Endothelial cell of umbilical vein (primary cell): ENCODE data around the gene PNLIPRP1. TPM values are rescaled to one million over a fixed set of nuclear protein-coding genes. Genes with fewer than 3 reads are reported as not detected.

ENCODE experiments used
- BruUV-seq: library from RNA; stranded (reverse); fragments of 400-500 nt; replicated peaks from 2 replicates; lab custom pipeline; 2021; lab: Mats Ljungman, UMichigan
- CTCF ChIA-PET: fragments of 300-600, 350-600 bp; sonication (Branson Sonifier 250); formaldehyde crosslinking; loops from one replicate; lab custom pipeline; 2021; ENCODE audit warnings: antibody characterized with exemption, inconsistent platforms; lab: Charles Lee
- POLR2A ChIA-PET: fragments of 300-600, 350-600 bp; sonication (Branson Sonifier 250); formaldehyde crosslinking; loops from one replicate; lab custom pipeline; 2021; ENCODE audit warnings: antibody characterized with exemption, inconsistent platforms; lab: Charles Lee
- DNase-seq: peaks from one replicate; pipeline ENCODE4 v3.0.0-alpha.2; 2011; ENCODE audit warnings: low read depth, low spot score
- FAIRE-seq: peaks from 2 replicates; lab custom pipeline; 2011; peaks lifted over from hg19 to GRCh38; lab: Jason Lieb, UNC
- H2AFZ ChIP-seq: 2 replicates; pipeline ENCODE4 v1.6.0; 2012; ENCODE audit warnings: low read depth, low read length, control low read depth, inconsistent platforms
- H3K27ac ChIP-seq: 2 replicates; pipeline ENCODE4 v1.5.1; 2011; ENCODE audit warnings: low read depth, mild to moderate bottlenecking, control low read depth, low read length, moderate library complexity; ENCODE audit not compliant: insufficient read depth
- H3K27me3 ChIP-seq, 2 experiments: 2 replicates each; pipeline versions ENCODE4 v1.6.0 to v1.6.1; 2011; ENCODE audit warnings: low read length in 2 of 2, mixed read lengths in 1 of 2; ENCODE audit not compliant: control insufficient read depth in 2 of 2, insufficient read depth in 2 of 2
- H3K36me3 ChIP-seq, 2 experiments: 2 replicates in 1 of 2; 3 replicates in 1 of 2; pipeline ENCODE4 v1.5.1; 2011; ENCODE audit warnings: low read length in 2 of 2, mild to moderate bottlenecking in 1 of 2, moderate library complexity in 1 of 2; ENCODE audit not compliant: control insufficient read depth in 2 of 2, insufficient read depth in 2 of 2; ENCODE audit errors: extremely low read depth in 1 of 2
- H3K4me1 ChIP-seq: 3 replicates; pipeline ENCODE4 v1.5.1; 2011; ENCODE audit warnings: mild to moderate bottlenecking, low read length; ENCODE audit not compliant: control insufficient read depth, insufficient read depth; ENCODE audit errors: extremely low read depth
- H3K4me2 ChIP-seq: 2 replicates; pipeline ENCODE4 v1.6.1; 2011; ENCODE audit warnings: low read length, control low read depth, mixed read lengths; ENCODE audit not compliant: insufficient read depth
- H3K4me3 ChIP-seq, 3 experiments: fragments of 200-600 bp in 1 of 3; sonication (generic), shearing (Covaris generic) in 1 of 3; replicated peaks in 1 of 3; 2 replicates each; pipeline ENCODE4 v1.5.1; 2011 to 2016; ENCODE audit warnings: control low read depth in 3 of 3, low read length in 3 of 3, mild to moderate bottlenecking in 2 of 3, inconsistent platforms in 1 of 3, low read depth in 1 of 3, moderate library complexity in 1 of 3; ENCODE audit not compliant: insufficient read depth in 1 of 3
- H3K79me2 ChIP-seq: 2 replicates; pipeline ENCODE4 v1.6.0; 2012; ENCODE audit warnings: low read length, inconsistent platforms; ENCODE audit not compliant: control insufficient read depth, insufficient read depth
- H3K9ac ChIP-seq: replicated peaks from 2 replicates; pipeline ENCODE3; 2011; ENCODE audit warnings: low read length, control low read depth; ENCODE audit not compliant: insufficient read depth; ENCODE audit errors: extremely low read depth
- H3K9me1 ChIP-seq: replicated peaks from 3 replicates; pipeline ENCODE4 v1.6.0; 2011; ENCODE audit warnings: mild to moderate bottlenecking, low read length; ENCODE audit not compliant: control insufficient read depth, insufficient read depth; ENCODE audit errors: extremely low read depth
- H3K9me3 ChIP-seq: replicated peaks from 2 replicates; pipeline ENCODE4 v1.5.1; 2012; ENCODE audit warnings: low read length, inconsistent platforms; ENCODE audit not compliant: control insufficient read depth, insufficient read depth
- H4K20me1 ChIP-seq: replicated peaks from 2 replicates; pipeline ENCODE3; 2011; ENCODE audit warnings: mild to moderate bottlenecking, low read length; ENCODE audit not compliant: control insufficient read depth, insufficient read depth; ENCODE audit errors: extremely low read depth
- CTCF ChIP-seq, 2 donors: IDR thresholded peaks; 1 replicate in 1 of 2; 2 replicates in 1 of 2; pipeline ENCODE4 v1.5.1; 2011; ENCODE audit warnings: low read length in 2 of 2, mild to moderate bottlenecking in 2 of 2, moderate library complexity in 2 of 2, control low read depth in 1 of 2, inconsistent platforms in 1 of 2, low read depth in 1 of 2; ENCODE audit not compliant: insufficient read depth in 1 of 2; ENCODE audit errors: extremely low read depth in 1 of 2
- EZH2 ChIP-seq: IDR thresholded peaks from 2 replicates; pipeline ENCODE4 v1.6.1; 2012; ENCODE audit warnings: borderline replicate concordance, low read depth, mild to moderate bottlenecking, moderate library complexity, low read length, inconsistent platforms; ENCODE audit not compliant: severe bottlenecking
- FOS ChIP-seq: IDR thresholded peaks from 2 replicates; pipeline ENCODE4 v1.6.1; 2011; ENCODE audit warnings: mild to moderate bottlenecking, low read length, moderate library complexity, borderline replicate concordance; ENCODE audit not compliant: insufficient read depth
- GATA2 ChIP-seq: IDR thresholded peaks from 2 replicates; pipeline ENCODE4 v1.7.0; 2011; ENCODE audit warnings: low read depth, mild to moderate bottlenecking, moderate library complexity, mixed read lengths, low read length; ENCODE audit not compliant: insufficient read length, insufficient read depth
- JUN ChIP-seq: IDR thresholded peaks from 2 replicates; pipeline ENCODE4 v1.6.1; 2011; ENCODE audit warnings: borderline replicate concordance, low read depth; ENCODE audit not compliant: insufficient read length, insufficient read depth
- MAX ChIP-seq: IDR thresholded peaks from 2 replicates; pipeline ENCODE4 v1.6.1; 2011; ENCODE audit not compliant: insufficient read depth, insufficient read length
- MYC ChIP-seq: IDR thresholded peaks from one replicate; pipeline ENCODE4 v1.6.1; 2011; ENCODE audit warnings: mild to moderate bottlenecking, low read depth, low read length
- POLR2A ChIP-seq: IDR thresholded peaks from 2 replicates; pipeline ENCODE4 v1.6.1; 2012; ENCODE audit warnings: low read depth, mild to moderate bottlenecking, control low read depth, low read length
- POLR2AphosphoS5 ChIP-seq: IDR thresholded peaks from 2 replicates; pipeline ENCODE4 v1.6.1; 2012; ENCODE audit warnings: low read depth, mild to moderate bottlenecking, control low read depth, low read length, moderate library complexity; ENCODE audit not compliant: insufficient read depth
- dilution Hi-C: fragments of 300-500 bp; cut with MboI; formaldehyde crosslinking; loops from one replicate; pipeline ENCODE4 v1.15.0; 2019; ENCODE audit warnings: low sequenced_read_pairs; ENCODE audit not compliant: extremely low pct_ligation_motif_present
- intact Hi-C: fragments of 100-400 bp; cut with micrococcal nuclease; formaldehyde crosslinking; loops from one replicate; pipeline ENCODE4 v1.10.0; 2022
- polyA plus RNA-seq, 4 experiments: library from polyadenylated mRNA; depleted of rRNA in 3 of 4; stranded (reverse) in 3 of 4; unstranded in 1 of 4; fragments of >200 nt; gene quantifications; 2 replicates each; pipeline versions ENCODE4 v1.2.1 to v1.2.3, GENCODE V29; 2011 to 2012; ENCODE audit warnings: missing spikeins in 1 of 4
- total RNA-seq: library from RNA; stranded (reverse); gene quantifications from 2 replicates; pipeline ENCODE4 v1.2.3, GENCODE V29; 2021

Gene PNLIPRP1
- total and polyA plus RNA-seq, 2 donors (not counting 3 experiments of a cell fraction or from before 2014, with no cell fraction given), result not detected

DNA sequence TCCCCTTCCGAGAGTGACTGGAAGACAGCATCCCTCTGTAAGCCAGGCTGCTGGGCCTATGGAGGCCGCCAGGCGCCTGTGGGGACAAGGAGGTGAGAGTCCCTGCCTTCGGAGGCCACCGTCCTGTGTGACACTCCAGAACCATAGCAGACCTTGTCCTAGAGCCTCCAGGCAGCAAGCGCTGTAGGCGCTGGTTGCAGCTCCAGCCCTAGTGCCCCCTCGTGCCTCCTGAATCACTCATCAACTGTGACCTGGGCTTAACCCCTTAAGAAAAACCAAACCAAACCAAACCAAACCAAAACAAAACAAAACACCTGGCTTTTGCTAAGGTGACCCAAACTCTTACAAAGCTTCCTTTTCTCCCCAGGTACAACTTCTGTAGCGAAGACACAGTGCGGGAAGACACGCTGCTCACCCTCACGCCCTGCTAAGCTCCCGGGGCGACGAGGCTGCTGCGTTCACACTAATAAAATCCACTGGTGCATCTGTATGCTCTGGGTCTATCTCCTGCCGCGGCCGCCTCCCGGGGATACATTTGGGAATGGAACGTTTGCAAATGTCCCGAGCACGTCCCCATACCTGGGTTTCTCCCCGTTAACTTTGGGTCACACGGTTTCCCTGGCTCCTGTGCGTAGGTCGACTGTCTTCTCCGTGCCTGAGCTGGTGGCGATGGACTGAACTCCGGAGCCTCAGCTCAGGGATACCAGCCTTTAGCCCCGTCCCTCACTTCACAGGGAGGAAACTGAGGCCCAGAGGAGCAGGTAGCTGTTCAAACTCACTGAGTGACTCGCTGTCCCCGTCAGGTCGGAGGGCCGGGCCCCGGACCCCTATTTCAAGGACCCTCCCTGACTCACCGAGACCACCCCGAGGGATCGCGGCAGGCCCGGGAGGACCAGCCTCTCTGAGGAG lies 18.2 kb downstream of the PNLIPRP1 start:
- Histone ChIP-seq H3K4me3 (no peak overlapping the region), H3K27me3 (no peaks in the 10 kb centered on the region), H3K9ac (no peak overlapping the region), H3K9me1 (no peaks in the 10 kb centered on the region), H3K27ac (no peak overlapping the region), H3K36me3 (no peaks in the 10 kb centered on the region), H2AFZ (no peak overlapping the region), H3K4me2 (no peak overlapping the region), H4K20me1 (no peaks in the 10 kb centered on the region), H3K79me2 (no peaks in the 10 kb centered on the region), H3K9me3 (no peaks in the 10 kb centered on the region), H3K4me1 (no peaks in the 10 kb centered on the region)
- intact Hi-C loops (no loop called here), dilution Hi-C loops (no loop called here)
- DNase-seq (no peak), FAIRE-seq (no peak)
- BruUV-seq, result no TSS peak
- ChIA-PET CTCF (no interaction called here), POLR2A (no interaction called here)
- TF ChIP-seq MAX (no peak), MYC (no peak), GATA2 (no peak), EZH2 (no peak), FOS (no peak), POLR2A (no peak), JUN (no peak), POLR2AphosphoS5 (no peak), CTCF (IDR thresholded peaks at IDR 0.05; ENCODE audit: extremely low read depth in 1 of 2, insufficient read depth in 1 of 2, low read depth in 1 of 2, low read length in 2 of 2) (no peak)
